Thoracic aorta (tissue), 2 donors: ENCODE measurements around the gene TTLL11. TPM values are rescaled to one million over a fixed set of nuclear protein-coding genes. Genes with fewer than 3 reads are reported as not detected.
A peak's percentile ranks its signal among the peaks of the same experiment; 100 is the strongest.

Source experiments
- ATAC-seq: fragments of 150-250 bp; one replicate; pipeline ENCODE4 v1.8.0; 2017; ENCODE audit warnings: low read depth; ENCODE audit not compliant: insufficient number of reproducible peaks, low FRiP score
- DNase-seq: peaks from one replicate; pipeline ENCODE4 v3.0.0-alpha.2; 2020; ENCODE audit warnings: low spot score
- H3K27ac ChIP-seq, 2 donors: fragments of 200-600 bp; sonication (generic); 1 replicate in 1 of 2; 2 replicates in 1 of 2; pipeline ENCODE4 v1.5.1; 2016; ENCODE audit warnings: mild to moderate bottlenecking in 2 of 2, moderate library complexity in 2 of 2
- H3K27me3 ChIP-seq: fragments of 200-600 bp; sonication (generic); replicated peaks from 2 replicates; pipeline ENCODE4 v1.6.0; 2016; ENCODE audit warnings: mild to moderate bottlenecking; ENCODE audit not compliant: insufficient read depth
- H3K36me3 ChIP-seq: fragments of 200-600 bp; sonication (generic); one replicate; pipeline ENCODE4 v1.5.1; 2016
- H3K4me1 ChIP-seq, 2 donors: fragments of 200-600 bp; sonication (generic); 1 replicate in 1 of 2; 2 replicates in 1 of 2; pipeline versions ENCODE4 v1.5.1 to v1.6.0; 2016; ENCODE audit warnings: low read depth in 2 of 2, mild to moderate bottlenecking in 1 of 2; ENCODE audit not compliant: control insufficient read depth in 1 of 2
- H3K4me3 ChIP-seq: fragments of 200-600 bp; sonication (generic); 2 replicates; pipeline ENCODE4 v1.5.1; 2016; ENCODE audit warnings: mild to moderate bottlenecking
- H3K9me3 ChIP-seq: fragments of 200-600 bp; sonication (generic); 2 replicates; pipeline ENCODE4 v1.5.1; 2016
- total RNA-seq, 2 donors: library from RNA; depleted of rRNA; stranded (reverse); fragments of >200 nt; gene quantifications; one replicate each; pipeline versions ENCODE4 v1.1.0 to v1.2.3, GENCODE V29; 2016
- TF ChIP-seq, protein P1 (sequence below): fragments of 200-600 bp; sonication (generic); IDR thresholded peaks from one replicate; pipeline ENCODE4 v1.5.1; 2019; ENCODE audit warnings: antibody characterized with exemption

Gene TTLL11
- total RNA-seq, 2 donors from 2014 or later = 25.7 to 31.2 TPM

- TF ChIP-seq, protein P1, sequence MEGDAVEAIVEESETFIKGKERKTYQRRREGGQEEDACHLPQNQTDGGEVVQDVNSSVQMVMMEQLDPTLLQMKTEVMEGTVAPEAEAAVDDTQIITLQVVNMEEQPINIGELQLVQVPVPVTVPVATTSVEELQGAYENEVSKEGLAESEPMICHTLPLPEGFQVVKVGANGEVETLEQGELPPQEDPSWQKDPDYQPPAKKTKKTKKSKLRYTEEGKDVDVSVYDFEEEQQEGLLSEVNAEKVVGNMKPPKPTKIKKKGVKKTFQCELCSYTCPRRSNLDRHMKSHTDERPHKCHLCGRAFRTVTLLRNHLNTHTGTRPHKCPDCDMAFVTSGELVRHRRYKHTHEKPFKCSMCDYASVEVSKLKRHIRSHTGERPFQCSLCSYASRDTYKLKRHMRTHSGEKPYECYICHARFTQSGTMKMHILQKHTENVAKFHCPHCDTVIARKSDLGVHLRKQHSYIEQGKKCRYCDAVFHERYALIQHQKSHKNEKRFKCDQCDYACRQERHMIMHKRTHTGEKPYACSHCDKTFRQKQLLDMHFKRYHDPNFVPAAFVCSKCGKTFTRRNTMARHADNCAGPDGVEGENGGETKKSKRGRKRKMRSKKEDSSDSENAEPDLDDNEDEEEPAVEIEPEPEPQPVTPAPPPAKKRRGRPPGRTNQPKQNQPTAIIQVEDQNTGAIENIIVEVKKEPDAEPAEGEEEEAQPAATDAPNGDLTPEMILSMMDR = no peak
- Histone ChIP-seq H3K9me3 (no peaks in the 10 kb centered on the region), H3K4me3 (no peak overlapping the region), H3K27ac (no peak overlapping the region), H3K27me3 (no peaks in the 10 kb centered on the region), H3K4me1 (peaks cover 5 to 15% of the 10 kb centered on the region in 2 donors), H3K36me3 (peaks cover 6% of the 10 kb centered on the region)
- no peak for DNase-seq
- no peak for ATAC-seq
Observed at GRCh38 chr9:121857928-121858327, 235.2 kb downstream of the TTLL11 start.

DNA sequence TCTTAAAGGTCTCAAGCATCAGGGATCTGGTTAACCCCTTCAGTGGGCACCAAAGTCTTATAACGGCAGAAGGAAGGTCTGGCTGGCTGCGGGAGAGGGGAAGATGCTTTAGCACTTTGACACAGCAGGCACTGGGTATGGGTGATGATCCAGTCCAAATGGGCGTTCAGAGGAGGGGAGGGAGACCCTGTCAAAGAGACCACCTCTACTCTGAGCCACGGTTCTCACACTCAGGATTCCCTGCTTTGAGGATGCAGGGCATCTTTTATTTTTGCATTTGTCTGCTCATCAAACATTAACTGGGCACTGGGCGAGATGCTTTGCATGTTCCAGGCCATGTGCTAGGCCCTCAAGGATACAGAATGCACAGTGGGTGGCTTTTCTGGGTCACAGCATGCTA is 237.6 kb downstream of the TTLL11 start:
- Histone ChIP-seq H3K27ac (no peak overlapping the region), H3K4me1 (peaks cover 8 to 18% of the 10 kb centered on the region in 2 donors), H3K4me3 (no peak overlapping the region), H3K36me3 (peaks cover 6% of the 10 kb centered on the region), H3K27me3 (no peaks in the 10 kb centered on the region), H3K9me3 (no peaks in the 10 kb centered on the region)
- TF ChIP-seq, protein P1 = no peak
- DNase-seq = no peak
- ATAC-seq = no peak

DNA sequence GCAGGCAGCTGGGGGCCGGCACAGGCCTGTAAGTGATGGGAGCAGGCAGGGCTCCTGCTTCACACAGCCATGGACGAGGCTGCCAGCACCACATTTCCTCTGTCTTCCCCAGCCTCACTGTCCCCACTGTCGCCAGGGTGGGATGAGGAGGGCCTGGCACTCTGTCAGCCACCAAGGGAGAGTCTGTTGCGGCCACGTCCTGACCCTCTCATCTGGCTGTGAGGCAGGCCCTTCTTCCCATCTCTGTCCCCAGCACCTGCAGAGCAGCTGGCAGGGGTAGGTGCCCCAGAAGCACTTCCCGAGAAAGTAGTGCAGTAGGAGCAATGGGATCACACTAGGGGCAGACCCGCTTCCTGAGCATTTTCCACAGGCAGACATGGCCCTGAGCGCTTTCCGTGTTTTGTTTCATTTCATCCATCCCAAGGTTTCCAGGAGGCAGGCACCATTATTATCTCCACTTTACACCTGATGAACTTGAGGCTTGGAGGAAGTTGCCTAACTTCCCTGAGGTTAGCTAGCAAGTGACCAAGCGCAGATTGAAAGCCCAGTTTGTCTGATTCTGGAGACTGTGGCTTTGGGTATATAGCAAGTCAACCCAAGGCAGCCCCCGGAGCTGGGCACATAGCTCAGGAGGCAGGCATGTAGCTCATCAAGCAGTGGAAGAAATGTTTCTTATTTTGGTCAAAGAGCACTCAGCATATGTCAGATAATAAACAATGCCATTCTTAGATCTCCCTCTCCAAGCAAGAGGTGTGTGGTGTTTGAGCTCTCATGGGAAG is 239.3 kb downstream of the TTLL11 start:
- DNase-seq = no peak
- no peak for ATAC-seq
- H3K27me3 ChIP-seq = no peaks in the 10 kb centered on the region
- H3K4me3 ChIP-seq = no peak overlapping the region
- peaks cover 2% of the 10 kb centered on the region for H3K9me3 ChIP-seq
- TF ChIP-seq, protein P1 = no peak
- H3K36me3 ChIP-seq = no peaks in the 10 kb centered on the region
- H3K27ac ChIP-seq = peak overlapping the region; percentile 62 to 73
- peaks cover 8 to 17% of the 10 kb centered on the region in 2 donors for H3K4me1 ChIP-seq

DNA sequence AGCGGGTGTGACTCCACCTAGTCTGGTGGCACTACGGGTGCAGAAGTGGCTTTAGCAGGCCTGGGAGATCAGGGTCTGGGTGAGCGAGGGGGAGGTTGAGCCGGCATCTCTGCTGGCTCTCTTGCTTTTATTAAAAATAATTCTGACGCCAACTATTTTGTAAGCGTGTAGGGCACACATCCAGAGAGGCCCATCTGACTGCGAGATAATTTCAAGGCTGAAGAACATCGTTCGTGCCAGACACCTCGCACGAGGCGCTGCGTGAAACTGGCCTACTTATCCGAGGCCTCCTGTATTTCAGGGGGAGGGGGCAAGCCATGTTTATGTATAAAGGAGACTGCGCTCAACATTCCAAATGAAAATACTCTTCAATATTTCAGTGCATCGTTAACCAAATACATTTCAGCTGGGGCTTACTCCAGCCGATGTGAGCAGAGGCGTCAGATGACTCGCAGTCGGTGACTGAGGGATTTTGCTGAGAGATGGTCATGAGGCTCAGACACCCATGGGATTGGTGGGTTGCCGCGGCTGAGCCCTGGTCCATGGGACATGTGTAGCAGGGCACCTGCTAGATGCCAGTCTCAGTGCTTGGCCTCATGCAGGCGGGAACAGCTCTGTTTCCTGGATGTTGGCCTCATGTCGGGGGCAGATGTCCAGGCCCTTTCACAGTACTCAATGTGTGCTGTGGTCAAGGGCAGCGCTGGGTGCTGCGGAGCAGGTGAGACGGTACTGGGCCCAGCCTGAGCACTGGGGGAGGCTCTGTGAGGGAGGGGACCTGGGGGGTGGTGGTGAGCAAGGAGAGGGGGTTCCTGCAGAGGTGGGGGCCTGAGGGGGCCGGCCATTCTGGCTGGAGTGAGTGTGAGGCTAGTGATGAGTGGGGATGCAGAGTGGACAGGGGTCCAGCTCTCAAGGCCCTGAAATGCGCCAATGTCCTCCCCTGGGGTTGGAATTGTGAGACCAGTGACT is 240.2 kb downstream of the TTLL11 start:
- no peak for ATAC-seq
- peak; percentile 12 for DNase-seq

More for the DNA sequence above, 240.2 kb downstream of the TTLL11 start:
- H3K36me3 ChIP-seq = no peaks in the 10 kb centered on the region
- H3K27ac ChIP-seq = peak overlapping the region; percentile 62 to 73
- peaks cover 8 to 17% of the 10 kb centered on the region in 2 donors for H3K4me1 ChIP-seq
- TF ChIP-seq, protein P1 = no peak
- peak overlapping the region; percentile 20 for H3K4me3 ChIP-seq
- H3K9me3 ChIP-seq = peaks cover 3% of the 10 kb centered on the region
- no peaks in the 10 kb centered on the region for H3K27me3 ChIP-seq
